NT2/D1 (cell line): ENCODE results near the gene DLG2.

Source experiments
- SUZ12 ChIP-seq: IDR thresholded peaks from 2 replicates; pipeline ENCODE4 v1.6.1; 2011; ENCODE audit not compliant: insufficient read length, insufficient read depth; ENCODE audit errors: extremely low read depth
- ZNF274 ChIP-seq: IDR thresholded peaks from 2 replicates; pipeline ENCODE4 v1.6.1; 2011; ENCODE audit warnings: mild to moderate bottlenecking, low read depth, low read length

DNA sequence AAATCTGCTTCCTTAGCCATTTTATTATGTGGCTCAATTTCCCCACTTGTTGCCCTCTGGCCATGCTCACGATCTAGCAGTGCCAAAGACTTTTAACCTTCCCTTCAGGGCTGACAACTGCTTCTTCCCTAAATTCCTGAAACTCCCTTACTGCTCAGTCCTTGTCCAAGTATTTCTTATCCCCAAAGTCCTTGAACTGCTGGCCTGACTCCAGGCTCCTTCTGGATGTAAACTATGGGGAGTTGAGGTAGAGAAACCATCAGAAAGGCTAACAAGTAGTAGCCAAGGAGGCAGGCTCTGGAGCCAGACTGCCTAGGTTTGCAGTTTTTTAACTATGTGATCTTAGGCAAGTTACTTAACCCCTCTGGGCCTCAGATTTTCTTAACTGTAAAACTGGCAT lies 2082.3 kb downstream of the DLG2 start:
- TF ChIP-seq SUZ12 (no peak), ZNF274 (no peak)
